ENCODE data around the gene AOPEP.

The AOPEP gene

DNA sequence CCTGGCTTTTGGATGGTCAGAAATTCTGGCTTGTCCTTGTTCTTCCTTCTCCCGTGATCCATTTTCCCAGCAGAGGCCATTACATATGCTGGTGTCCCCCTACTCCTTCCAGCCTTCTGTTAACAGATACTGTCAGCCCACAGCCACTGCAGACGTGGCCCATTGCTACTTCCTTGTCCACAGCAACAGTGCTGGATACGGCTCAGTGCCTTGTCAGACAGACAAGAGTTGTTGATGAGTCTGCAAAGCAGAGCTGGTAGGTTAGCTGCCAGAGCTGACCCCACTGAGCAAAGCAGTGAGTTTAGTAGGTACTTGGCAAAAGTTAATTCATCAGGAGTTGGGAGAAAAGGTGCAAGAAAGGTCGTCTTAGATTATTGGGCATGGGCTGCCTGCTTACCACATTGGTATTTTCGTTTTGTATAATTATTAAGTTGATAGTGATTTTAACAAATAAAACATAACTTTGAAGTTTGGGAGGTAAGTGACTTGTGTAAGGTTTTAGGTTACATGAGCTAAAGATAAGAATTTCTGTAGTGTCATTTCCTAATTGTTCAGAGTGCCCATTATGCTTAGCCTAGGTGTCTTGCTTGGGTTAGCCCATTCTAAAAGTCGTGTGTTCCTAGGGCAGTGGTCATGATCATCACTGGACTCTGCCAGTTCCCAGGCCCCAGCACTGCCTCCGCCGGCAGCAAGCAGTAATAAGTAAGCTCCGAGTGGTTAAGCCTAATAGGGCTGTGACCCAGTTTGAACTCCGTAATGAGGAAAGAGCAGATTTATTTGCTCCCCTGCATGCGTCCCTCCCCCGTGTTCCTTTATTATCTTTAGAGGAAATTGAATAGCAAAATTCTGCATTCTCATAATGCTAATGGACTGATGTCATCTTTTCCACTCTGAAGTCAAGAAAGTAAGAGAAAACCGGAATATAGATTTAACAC is 299.0 kb downstream of the AOPEP start:
- peak in 1 of 3 donors; percentile 18 for DNase-seq

DNA sequence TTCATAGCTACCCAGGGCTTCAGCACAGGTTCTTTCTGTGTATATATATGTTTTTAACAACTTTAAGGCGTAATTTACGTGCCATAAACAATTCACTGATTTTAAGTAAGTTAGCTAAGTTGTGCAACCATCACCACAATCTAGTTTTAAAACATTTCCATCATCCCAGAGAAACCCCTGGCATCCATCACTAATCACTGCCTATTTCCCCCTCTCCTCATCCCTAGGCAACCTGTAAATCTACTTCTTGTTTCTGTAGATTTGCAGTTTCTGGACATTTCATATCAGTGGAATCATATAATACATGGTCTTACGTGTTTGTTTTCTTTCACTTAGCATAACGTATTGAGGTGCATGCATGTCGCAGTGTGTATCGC is 299.6 kb downstream of the AOPEP start:
- no peak for DNase-seq

DNA sequence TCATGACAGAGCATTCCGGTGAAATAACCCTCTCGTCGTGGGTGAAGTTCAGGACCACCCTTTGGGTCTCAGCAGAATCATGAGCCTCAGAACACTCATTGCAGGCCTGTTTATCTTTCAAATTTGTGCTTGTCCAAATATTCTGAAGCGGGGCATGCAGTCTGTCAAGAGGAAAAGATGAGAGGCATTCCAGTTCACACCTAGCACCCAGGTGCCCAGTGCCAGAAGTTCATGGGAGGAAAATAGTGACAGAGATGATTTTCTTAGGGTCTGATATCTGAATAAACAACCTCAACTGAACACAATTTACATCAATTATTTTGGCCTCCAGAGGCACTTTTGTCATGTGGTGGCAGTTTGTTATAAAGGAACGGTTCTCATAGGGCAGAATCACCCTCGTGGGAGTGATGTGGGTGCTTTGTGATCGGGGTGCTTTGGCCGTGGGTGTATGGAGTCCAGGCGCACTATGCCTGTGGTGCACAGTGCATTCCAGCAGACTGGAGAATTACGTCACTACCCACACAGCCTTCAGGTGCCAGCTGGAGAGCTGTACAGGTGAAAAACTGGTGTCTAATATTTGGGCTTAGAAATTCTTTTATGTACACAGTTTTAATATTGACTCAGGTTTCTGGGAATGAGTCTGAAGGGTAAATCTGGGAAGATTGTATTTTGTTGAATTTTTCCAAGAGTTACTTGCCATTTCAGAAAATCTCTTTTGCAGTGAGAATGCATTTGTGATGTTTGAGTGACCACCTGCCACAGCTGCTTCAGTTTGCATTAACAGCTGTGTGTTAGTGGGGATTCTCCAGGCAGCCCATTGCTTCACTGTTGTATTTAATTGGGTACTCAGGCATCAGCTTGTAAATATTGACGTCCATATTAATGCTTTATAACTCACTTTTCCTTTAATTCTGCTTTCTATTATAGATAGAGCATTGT is 301.7 kb downstream of the AOPEP start:
- no peak for DNase-seq

DNA sequence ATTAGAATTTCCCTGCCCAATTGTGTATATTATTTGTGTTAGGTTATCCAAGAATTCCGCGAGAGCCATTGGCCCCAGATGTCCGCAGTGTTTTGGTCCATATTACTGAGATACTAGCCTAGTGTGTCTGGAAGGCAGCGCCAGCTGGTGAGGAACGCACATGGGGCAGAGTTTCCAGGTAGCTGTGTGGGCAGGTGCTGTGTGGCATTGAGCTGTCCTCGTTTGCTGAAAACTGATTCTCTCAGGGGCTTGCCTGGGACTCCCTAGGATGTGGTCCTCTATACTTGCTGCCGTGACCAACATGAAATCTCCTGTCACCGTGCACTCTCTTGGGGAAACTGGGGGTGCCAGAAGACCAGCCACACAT is 302.3 kb downstream of the AOPEP start:
- no peak for DNase-seq

DNA sequence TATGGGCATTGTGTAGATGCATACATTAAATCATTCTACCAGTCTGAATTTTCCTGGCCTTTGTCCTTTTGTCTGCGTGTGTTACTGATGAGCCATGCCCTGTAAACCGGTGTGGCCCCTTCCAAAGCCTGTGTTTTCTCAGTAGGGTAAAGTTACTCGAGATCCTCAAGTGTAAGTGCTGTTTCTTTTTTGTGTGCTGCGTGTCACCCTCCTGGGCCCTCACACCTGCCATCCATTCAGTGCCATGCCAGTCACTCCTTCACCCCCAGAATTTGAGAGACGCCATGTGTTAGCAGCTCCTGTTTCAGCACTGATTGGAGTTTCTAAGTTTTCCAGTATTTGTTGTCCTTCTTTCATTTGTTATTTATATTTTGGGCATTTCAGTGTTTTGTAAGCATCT is 302.8 kb downstream of the AOPEP start:
- no peak for DNase-seq

DNA sequence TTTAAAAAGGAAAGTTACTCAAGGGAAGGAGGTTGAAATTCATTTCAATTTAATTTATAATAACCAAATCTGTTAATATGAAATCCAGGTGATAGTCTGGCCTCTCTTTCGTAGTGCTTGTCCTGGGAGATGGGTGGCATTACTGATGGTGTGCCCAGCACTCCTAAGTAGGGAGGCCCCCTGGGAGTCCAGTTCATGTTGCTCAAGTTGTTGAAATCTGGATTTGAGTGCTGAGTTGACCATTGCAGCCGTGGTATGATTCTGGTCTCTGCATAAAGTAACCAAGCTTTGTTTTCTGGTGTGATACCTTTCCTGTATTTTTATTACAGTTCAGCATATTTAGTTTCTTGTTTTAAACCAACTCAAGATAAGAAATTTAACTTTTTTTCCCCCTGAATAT is 303.2 kb downstream of the AOPEP start:
- no peak for DNase-seq

DNA sequence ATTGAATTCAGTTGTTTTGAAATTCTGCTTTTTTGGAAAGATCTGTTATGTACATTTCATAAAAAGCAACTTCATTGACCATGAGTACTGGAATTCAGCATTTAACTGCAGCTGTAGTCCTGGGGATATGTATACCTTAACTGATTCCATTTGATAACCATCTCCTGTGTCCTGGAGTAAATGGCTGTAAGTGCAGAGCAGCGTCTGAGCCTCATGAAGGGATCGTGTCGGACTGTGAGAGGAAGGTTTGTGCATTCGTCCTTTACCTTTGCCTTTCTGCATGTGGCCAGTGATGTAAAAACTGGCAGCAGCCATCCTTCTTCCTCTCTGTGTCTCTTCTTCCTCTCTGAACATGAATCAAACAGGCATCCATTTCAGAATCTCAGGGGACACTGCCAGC is 303.8 kb downstream of the AOPEP start:
- DNase-seq: no peak

DNA sequence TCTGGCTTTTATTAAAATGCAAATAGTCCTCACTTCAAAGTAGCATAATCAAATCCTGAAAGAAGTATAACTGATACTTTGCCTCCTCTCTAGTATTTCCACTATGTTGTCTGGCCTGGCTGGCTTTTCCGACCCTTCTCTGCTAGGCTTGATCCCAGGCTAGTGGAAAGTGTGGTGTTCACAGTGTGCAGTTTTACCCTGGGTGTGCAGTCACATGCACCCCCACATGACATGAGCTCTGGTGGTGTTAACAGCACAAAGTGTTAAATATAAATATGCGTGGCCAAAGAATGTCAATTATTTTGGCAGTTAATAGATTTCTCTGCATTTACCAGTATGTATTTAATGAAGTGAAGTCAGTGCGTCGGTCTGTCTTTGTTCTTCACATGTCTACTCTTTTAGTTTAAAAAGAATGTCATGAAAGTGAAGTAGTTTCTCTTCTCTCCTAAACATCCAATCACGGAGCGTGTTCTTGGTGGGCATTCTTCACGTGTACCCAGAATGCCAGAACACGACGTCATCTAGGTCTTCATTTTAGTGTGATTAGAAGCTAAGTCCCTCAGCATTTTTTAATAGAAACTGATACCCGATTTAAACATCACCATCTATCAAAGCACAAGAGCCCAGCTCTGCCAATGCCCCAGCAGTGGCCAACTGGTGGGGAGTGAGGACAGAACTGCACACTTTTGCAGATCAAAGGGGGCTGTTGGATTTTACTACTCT is 304.6 kb downstream of the AOPEP start:
- DNase-seq: no peak

DNA sequence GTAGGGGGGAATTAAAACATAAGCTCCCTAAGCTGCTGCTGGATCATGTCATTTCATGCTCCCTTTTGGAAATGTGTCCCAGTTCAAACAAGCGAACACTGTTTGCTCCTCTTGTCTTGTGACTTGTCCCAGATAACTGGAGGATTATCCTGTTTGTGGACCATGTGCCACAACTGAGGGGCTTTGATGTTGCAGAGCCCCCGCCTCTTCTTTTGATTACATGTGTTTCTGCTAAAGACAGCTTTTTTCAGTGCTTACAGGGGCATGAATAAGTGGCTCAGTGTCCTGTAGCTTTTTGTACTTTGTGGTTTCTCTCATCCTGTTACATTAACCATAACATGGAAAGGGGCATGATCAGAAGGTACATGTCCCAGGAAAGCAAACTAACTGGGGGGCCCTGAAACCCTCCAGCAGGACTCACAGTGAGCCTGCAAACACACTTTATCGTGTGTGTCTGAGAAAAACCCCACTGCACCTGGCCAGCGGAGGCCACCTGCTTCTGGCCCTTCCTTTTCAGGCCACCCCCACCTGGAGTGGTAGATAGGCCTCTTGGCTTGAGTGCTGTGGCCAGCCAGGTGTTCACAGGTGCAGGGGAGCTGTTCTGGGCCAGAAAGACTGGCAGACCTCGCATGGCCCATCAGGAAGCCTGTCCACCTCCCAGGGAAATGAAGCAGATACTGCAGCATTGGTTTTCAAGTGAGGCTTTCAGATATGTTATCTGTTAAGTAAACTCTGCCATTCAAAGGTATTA is 305.4 kb downstream of the AOPEP start:
- no peak for DNase-seq

DNA sequence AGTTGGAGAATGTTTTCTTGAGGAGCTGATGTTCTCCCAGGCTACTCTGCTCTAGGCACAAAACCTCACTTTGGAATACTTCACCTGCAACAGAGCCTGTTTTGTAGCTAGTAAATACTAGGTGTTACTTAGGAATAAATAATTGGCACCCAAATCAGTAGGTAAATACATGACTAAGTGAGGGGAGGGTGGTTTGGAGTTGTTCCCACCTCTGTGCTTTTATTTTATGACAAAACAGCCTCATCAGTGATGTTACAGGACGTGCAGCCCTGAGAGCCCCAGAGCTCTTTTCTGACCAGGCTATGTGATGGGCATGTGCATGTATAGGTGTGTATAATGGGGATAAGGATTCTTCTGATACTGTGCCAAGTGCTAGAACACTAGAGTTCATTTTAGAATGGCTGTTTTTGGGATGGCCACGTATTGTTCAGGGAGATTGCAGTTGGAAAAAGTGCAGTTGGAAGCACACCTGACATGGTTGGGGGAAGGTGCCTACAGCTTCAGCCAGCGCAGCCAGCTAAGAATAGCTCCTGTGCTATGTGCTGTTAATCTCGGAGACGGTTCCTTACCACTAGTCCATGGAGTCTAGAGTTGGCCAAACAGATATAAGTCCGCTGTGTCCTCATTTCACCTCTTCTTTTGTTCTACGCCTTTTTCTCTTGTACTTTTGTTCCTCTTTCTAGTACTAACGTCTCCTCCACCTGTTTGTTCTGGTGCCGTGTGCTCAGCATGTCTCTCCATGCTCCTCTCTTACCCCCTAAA is 306.3 kb downstream of the AOPEP start:
- DNase-seq: no peak

DNA sequence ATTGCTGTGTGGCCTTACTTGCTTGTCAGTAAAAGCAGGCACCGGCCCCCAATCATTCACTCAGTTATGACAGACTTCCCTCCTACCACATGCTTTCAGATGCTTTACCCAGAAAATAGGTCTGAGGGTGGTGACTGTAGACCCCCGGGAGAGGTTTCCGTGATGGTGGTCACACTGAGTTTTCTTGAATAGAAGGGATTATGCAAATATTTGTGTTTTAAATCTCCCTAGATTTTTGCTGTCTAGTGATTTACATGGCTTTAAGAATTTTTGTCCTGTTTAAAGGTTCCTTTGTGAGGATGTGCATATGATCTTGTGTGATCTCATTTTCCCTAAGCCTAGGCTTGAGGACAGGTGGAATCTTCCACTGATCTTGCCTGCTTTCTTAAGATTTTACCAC is 309.3 kb downstream of the AOPEP start:
- DNase-seq: no peak

DNA sequence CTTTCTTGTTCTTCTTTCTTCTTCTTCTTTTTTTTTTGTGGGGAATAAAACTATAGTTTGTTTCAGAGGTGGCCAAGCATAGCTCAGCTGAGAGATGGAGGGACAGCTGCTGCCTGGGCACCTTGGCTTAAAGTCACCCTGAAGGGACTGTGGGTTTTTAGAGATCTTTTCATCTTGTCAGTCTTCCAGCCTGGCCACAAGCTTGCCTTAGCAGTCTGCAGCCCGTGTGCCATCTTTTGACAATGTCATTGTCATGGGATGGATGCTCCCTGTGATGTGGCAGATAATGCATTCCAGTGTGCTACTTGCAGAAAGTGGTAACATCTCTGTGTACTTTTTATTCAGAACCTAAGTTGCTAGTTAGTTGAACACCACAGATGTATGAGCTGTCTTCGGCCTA is 310.2 kb downstream of the AOPEP start:
- DNase-seq: no peak

DNA sequence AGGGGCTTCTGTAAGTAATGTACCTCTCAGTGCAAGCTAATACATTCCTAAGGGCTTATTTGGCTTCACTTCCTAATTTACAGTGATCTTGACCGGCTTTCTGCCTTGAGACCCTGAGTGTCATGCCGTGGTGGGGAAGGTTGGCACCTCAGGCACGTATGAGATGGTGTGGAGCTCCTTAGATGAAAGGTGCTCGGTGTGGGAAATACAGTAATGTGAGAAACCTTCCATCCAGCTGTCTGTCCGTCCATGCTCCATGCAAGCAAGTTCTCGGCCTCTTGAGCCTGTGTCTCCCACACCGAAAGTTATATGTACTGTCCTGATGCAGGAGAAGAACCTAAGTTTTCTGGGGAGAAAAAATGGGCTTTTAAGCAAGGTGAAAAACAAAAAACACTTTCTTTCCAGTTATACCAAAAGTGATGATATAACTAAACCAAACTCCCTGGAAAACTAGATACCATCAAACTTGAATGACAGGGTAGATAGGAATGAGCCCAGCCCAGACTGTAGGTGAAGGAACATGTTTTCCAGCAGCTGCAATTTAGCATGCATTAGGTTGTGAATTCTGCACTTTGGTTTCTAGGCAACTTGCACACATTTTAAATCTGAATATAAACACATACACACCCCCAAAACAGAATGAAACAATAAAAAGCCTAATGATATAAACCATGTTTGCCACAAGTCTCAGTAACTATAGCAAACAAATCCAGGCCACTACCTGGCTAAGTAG is 311.5 kb downstream of the AOPEP start:
- no peak for DNase-seq

DNA sequence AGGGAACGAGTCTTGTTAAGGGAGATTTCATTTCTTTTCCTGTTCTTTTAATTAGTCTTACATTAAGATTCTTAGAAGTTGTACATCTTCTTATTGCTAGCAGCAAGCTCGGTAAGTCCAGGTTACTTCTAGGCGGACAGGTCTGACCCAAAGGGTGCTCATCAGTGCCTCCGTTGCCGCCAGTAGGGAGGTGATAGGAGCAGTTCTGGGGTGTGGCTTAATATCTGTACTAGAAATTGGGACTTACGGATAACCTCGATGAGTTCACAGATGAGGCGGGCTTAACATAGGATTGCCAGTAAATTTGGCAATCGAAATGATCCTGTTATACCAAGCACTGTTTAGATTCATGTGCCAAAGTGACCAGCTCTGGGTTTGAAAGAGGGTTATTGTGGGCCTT is 312.2 kb downstream of the AOPEP start:
- no peak for DNase-seq

DNA sequence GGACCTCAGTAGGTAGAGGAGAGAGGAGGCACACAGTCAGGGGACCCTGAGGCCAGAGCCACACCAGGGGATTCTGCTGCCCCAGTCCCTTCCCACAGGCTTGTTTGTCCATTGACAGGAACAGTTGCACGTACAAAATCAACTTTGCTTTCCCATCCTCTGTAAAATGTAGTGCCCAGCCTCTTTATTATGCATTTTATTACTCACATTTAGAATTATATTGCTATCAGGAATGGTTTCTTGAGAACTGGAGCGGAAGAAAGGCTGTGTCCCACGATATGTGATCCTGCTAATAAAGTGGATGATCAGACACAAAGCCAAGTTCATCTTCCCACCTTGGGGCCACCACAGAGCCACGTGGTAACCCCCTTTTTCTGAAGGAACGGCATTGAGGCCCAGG is 313.6 kb downstream of the AOPEP start:
- DNase-seq: no peak

DNA sequence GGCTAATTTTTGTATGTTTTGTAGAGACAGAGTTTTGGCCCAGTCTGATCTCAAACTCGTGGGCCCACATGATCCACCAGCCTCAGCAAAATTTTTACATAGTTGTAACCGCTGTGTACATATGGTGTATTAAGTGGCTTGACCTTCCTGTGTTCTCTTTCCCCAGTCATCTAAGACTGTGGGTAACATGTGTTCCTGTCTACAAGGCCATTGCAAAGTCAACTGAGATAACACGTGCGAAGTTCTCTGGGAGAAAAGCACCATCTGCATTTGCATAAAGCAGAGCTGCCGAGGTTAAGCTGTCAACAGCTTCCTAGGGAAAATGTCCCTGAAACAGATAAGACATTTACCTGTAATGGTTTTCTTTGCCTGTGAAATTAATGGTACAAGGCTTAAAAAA is 317.3 kb downstream of the AOPEP start:
- DNase-seq: no peak

DNA sequence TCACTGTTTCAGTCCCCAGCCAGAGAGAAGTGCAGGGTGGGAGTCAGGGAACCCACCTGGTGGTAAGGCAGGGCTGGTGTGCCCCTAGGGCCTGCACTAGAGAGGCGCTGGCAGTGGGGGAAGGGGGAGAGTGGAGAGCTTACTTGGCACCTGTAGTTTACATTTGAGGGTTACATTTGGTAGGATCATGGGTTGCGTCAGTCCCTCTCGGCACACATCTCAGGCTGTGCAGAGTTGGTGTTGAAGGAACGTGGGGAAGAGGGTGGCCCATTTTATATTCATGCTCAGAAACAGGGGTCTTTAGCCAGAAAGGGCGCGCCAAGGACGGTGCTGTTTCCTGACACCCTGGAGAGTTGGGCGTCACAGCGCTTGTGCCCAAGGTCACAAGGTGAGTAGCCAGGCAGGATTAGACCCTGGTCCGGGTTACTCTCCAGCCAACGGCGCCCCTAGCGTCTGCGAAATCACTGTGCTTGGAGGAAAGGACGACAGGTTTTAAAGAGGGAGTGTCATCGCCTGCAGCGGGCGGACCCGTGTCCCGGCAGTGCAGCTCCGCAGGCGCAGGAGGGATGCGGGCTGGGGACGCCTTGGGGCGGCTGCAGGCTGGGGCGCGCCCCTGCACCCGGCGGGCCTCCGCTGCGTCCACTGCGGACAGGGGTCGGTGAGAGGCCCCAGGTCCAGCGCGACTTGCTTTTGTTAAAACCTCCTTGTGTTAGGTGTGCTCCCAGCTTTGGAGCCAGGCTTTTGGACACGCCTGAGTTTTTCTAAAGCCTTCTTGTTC is 318.4 kb downstream of the AOPEP start:
- no peak for DNase-seq

DNA sequence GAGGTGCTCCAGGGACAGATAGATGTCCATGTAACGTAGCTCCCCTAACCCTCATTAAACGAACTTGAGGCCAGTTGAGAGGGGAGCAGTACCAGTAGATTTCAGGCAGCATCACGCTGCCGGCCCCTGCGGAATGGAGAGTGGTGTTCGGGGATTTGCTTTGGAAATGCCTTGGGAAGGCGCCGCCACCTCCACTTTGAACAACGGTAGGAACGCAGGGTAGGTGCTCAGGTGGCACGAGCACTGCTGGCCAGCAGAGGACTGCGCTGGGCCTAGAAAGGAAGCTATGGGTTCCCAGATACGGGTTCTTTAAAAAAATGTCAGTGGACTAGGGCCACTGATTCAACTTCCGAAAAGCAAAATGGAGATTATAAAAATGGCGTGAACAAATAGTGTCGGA is 319.3 kb downstream of the AOPEP start:
- DNase-seq: no peak

DNA sequence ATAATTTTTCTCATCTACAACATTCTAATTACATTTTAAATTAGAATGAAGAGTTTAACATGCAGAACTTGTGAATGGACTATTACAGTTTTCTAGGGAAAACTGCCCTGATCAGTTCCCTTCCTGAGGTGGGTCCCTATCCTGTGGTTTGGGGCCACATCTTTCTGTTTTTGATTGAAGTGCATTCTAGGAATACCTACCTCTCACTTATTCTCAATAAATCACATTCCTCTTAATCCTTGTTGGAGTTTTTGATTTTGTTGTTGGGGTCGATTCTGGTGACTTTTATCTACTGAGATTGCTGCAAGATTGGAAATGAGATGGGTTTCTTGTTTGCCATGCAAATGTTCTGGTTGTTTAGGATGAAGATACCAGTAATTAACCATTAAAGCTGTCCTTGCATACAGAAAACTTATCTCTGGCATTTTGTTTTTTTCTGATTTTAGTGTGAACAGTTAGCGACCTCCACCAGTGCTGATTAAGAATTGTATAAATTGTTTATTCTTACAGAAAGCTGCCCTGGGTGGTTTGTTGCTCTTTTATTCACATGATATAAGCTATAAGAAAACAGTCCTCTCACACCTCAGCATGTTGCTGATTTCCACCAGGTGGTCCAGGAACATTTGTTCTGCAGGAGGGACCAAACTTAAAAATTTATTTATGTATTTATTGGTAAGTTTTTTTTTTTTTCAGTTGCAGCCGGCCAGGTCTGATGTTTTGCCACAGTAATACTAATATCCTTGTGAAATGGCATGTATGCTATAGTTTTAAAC is 321.1 kb downstream of the AOPEP start:
- DNase-seq: no peak

Measured in suppressor macrophage treated with lipopolysaccharide for 1 hour (primary cell).